HG02840 (cell line): ENCODE data around the gene ARMCX4.
"Not testable (repeated sequence)": the region's sequence is repeated elsewhere in the genome, so short reads cannot be mapped to it uniquely, and the experiment has no call there.

ENCODE experiments used
- ATAC-seq: cut with Tn5 transposase; IDR thresholded peaks from one replicate; pipeline ENCODE4 v1.9.1; 2021; ENCODE audit warnings: mild to moderate bottlenecking, moderate library complexity, moderate number of reproducible peaks; ENCODE audit not compliant: unreplicated experiment, low FRiP score

ARMCX4 gene

GRCh38 chrX:101485212-101485949 is at the start of gene ARMCX4:
Gene ARMCX4, plus strand, starts transcription at chrX:101485456. Its CDS starts 3,134 bp downstream, at chrX:101488590.
- ATAC-seq: no peak

GRCh38 chrX:101442085-101442484 is 43.2 kb upstream of the ARMCX4 start:
- ATAC-seq: no peak

DNA sequence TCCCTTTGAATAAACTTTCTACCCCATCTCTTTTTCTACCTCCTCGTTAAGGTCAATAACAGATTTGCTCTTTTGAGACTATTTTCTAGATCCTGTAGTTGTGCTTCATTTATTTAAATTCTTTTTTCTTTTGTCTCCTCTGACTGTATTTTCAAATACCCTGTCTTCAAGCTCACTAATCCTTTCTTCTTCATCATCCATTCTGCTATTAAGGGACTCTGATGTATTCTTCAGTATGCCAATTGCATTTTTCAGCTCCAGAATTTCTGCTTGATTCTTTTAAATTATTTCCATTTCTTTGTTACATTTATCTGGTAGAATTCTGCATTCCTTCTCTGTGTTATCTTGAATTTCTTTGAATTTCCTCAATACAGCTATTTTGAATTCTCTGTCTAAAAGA is 36.0 kb upstream of the ARMCX4 start:
- ATAC-seq: no peak

- ATAC-seq: no peak
These were observed 35.2 kb upstream of the ARMCX4 start for GRCh38 chrX:101450085-101450484.

DNA sequence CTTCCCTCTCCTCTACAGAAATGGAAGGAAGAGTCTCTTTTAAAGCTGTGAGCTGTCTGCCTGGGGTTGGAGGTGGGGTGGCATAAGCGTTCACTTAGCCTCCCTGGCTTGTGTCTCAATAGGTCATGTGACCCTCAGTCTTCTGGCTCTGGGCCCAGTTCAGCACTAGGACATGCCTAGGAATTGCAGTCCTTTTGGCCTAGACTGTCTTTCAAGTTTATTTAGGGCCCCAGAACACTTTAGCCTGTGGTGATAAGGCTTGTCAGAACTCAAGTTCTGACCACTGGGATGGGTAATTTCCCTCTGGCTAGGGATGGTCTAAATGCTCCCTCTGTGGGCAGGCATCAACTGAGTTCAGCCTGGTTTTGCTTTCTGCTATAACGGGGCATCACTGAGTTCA is 34.3 kb upstream of the ARMCX4 start:
- no peak for ATAC-seq

- no peak for ATAC-seq
These were observed 33.2 kb upstream of the ARMCX4 start for GRCh38 chrX:101452056-101452455.

- no peak for ATAC-seq
These were observed 24.6 kb upstream of the ARMCX4 start for GRCh38 chrX:101460669-101461068.

DNA sequence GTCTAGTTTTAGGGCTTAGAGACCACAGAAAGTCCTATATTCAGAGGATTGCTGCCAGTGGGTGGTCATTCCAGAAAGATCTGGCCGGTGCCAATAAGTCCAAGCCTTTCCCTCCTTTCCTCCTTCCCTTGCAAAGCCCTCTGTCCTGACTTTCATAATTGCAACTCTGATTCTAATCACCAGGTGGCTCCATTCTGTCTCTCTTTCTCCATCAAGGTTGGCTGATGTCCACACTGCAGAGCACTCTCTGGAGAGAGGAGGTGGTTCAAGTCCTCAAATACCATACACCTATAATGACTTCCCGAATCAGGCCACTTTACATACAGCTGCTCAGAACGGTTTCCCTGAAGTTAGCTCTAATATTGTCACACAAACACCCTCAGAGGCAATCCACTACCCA is 22.4 kb upstream of the ARMCX4 start:
- no peak for ATAC-seq

GRCh38 chrX:101478366-101478765 is 6.9 kb upstream of the ARMCX4 start:
- no peak for ATAC-seq

- ATAC-seq: no peak
These were observed 3.0 kb upstream of the ARMCX4 start for GRCh38 chrX:101482296-101482695.

DNA sequence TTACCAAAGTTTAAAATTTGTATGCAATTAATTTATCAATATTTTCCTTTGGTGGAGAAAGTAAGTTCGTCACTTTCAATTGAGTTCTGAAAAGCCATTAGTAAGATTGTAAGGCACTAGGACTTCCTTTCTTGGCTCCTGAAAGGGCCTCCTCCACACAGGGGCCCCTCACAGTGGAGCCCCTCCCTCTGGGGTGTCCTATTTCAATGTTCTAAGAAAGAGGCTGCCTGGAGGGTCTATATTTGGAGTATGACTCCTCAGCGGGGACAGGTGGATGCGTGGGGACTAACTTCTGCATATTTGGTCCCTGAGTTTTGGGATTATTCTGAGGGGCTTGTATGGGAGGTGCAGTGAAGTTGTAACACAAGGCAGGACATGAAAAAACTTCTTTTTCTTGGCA is 1.6 kb upstream of the ARMCX4 start:
- no peak for ATAC-seq

- no peak for ATAC-seq
These were observed 1.1 kb upstream of the ARMCX4 start for GRCh38 chrX:101484135-101484534.

DNA sequence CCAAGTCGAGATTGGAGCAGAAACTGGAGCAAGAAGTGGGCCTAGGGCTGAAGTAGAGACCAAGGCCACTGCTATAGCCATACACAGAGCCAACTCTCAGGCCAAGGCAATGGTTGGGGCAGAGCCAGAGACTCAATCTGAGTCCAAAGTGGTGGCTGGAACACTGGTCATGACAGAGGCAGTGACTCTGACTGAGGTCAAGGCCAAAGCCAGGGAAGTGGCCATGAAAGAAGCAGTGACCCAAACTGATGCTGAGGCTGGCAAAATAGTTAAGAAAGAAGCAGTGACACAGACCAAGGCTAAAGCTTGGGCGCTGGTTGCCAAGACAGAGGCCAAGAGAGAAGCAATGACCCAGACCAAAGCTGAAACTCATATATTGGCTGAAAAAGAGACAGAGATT is 3.5 kb downstream of the ARMCX4 start:
- no peak for ATAC-seq

GRCh38 chrX:101491943-101492342 is 6.7 kb downstream of the ARMCX4 start:
- no peak for ATAC-seq

GRCh38 chrX:101493225-101493624 is 8.0 kb downstream of the ARMCX4 start:
- ATAC-seq: no peak

DNA sequence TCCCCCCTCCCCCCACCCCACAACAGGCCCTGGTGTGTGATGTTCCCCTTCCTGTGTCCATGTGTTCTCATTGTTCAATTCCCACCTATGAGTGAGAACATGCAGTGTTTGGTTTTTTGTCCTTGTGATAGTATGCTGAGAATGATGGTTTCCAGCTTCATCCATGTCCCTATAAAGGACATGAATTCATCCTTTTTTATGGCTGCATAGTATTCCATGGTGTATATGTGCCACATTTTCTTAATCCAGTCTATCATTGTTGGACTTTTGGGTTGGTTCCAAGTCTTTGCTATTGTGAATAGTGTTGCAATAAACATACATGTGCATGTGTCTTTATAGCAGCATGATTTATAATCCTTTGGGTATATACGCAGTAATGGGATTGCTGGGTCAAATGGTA is 17.7 kb downstream of the ARMCX4 start:
- not testable (repeated sequence) for ATAC-seq

GRCh38 chrX:101507372-101507771 is 22.1 kb downstream of the ARMCX4 start:
- ATAC-seq: no peak

GRCh38 chrX:101507986-101508385 is 22.7 kb downstream of the ARMCX4 start:
- no peak for ATAC-seq

DNA sequence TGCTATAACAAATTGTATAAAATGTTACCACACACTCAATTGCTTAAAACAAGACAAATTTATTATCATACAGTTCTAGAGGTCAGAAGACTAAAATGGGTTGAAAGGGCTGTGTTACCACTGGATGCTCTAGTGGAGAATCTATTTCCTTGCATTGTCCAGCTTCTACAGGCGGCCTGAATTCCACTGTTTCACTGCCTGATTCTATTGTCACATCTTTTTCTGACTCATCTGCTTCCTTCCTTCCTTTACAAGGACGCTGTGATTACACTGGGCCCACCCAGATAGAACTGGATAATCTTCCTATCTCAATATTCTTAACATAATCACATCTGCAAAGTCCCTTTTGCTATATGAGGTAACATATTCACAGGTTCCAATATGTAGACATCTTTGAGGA is 45.7 kb downstream of the ARMCX4 start:
- ATAC-seq: no peak
